Stimulated activated CD4-positive, alpha-beta T cell treated with anti-CD3 and anti-CD28 coated beads, Interleukin-15, amount 100 ng/mL, for 48 hours (primary cell): ENCODE results near the gene ST7L.
"Not testable (repeated sequence)": the region's sequence is repeated elsewhere in the genome, so short reads cannot be mapped to it uniquely, and the experiment has no call there.

Experiments
- DNase-seq, 2 donors: peaks; one replicate each; pipeline ENCODE4 v3.0.0-alpha.2; 2020; ENCODE audit warnings: low read depth in 2 of 2

The ST7L gene, protein sequence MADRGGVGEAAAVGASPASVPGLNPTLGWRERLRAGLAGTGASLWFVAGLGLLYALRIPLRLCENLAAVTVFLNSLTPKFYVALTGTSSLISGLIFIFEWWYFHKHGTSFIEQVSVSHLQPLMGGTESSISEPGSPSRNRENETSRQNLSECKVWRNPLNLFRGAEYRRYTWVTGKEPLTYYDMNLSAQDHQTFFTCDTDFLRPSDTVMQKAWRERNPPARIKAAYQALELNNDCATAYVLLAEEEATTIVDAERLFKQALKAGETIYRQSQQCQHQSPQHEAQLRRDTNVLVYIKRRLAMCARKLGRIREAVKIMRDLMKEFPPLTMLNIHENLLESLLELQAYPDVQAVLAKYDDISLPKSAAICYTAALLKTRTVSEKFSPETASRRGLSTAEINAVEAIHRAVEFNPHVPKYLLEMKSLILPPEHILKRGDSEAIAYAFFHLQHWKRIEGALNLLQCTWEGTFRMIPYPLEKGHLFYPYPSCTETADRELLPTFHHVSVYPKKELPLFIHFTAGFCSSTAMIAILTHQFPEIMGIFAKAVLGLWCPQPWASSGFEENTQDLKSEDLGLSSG

DNA sequence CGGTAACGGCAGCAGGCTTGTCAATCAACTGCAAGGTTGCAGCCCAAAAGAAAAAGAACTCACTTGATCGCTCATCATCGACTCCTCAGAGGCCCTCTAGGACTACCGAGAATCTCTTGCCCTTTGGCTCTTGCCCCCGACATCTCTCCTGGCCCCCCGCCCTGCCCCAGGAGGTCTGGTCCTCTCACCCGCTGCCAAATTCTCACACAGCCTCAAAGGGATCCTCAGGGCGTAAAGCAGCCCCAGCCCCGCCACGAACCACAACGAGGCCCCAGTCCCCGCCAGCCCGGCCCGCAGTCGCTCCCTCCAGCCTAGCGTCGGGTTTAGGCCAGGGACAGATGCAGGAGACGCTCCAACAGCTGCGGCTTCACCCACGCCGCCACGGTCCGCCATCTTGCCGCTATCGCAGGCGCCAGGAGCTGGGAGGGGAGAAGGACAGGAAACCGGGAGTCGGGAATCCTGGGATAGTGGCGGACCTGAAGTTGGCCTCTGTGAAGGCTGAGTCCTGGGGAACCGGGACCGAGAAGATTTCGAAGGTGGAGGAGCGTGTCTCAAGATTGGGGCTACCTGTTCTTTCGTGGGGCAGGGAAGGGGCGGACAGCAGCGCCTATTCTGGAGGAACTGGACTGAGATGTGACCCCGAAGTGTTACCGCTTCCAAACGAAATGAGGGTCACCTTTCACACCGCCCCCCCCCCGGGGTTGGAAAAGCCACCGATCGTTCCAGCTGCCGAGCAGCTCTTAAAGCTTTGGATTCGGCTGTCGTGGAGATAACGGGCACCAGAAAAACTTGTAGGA, at the start of gene ST7L:
Gene ST7L (minus strand): TSS at position 421 of the 797 bp plus-strand sequence. CDS start 28 bp downstream, at position 393.
- DNase-seq, result peak; percentile 15 to 42

DNA sequence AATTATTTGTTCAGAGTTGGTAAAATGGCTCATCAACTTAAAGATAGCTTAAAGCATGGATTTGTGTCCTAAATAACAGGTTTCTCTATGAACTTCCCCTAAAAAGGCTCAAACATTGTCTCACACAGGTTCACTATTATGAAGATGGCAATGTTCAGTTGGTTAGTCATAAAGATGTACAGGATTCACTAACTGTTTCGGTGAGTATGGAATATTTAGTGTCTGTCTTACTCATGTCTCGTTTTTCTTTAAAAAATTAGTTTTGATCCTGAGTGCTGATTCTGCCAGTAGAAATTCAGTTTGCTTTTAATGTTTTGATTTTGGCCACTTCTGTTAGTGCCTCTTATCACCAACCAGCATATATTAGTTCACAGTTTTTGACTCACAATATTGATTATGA, 48.0 kb upstream of the ST7L start:
- no peak for DNase-seq

DNA sequence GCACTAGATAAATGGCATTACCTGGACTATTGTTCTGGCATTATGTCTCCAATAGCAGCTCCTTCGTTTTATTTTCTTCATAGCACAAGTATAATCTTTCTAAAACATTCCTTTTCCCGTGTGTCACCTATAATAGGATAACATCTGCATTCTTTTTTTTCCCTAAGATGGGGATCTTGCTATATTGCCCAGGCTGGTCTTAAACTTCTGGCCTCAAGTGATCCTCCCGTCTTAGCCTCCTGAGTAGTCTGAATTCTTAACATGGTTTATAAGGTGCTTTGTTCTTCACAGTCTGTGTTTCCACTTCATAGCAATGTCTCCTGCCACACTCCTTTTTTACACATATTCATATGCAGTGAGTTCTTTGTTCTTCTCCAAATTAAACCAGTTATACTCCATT, 46.9 kb upstream of the ST7L start:
- no peak for DNase-seq

DNA sequence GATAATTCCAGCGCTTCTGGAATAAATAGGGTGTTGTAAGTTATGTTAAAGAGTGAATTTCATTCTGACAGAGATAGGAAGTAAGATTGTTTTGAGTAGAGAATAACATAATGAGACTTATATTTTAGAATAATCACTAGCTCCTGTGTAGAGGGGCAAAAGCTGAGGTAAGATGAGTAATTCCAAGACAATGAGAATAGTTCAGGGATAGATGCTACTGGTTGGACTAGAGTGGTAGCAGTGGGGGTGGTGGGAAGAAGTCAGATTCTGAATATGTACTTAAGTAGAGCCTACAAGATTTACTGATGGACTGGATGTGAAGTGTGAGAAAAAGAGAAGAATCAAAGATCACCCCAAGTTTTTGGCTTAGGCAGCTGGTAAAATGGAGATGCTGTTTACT, 32.3 kb upstream of the ST7L start:
- no peak for DNase-seq

DNA sequence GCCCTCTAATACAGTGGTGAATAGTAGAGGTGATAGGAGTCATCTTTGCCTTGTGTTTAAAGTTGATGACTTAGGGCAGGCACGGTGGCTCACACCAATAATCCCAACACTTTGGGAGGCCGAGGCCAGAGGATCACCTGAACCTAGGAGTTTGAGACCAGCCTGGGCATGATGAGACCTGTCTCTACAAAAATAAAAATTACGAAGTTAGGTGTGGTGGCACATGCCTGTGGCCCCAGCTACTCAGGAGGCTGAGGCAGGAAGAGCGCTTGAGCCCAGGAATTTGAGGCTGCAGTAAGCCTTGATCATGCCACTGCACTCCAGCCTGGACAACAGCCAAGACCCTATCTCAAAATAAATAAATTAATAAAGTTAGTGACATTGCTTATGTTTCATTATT, 27.3 kb upstream of the ST7L start:
- no peak for DNase-seq

DNA sequence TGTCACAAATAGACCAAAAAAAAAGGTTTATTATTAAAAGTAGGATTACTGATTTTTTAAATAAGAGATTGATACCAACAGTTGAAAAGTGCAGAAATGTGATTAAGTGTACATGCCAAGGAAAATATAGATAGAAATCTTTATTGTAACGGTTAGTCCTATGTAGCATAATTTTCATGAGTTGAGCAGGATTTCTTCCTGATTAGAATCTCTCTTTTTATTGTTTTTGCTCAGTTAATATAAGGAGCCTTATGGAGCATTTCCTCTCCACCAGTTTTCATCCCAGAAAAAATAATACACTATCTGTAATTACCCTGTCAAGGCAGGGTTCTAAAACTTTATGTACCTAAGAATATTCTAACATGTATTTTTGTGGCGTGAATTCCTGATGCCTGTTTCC, 24.1 kb upstream of the ST7L start:
- DNase-seq, result no peak

DNA sequence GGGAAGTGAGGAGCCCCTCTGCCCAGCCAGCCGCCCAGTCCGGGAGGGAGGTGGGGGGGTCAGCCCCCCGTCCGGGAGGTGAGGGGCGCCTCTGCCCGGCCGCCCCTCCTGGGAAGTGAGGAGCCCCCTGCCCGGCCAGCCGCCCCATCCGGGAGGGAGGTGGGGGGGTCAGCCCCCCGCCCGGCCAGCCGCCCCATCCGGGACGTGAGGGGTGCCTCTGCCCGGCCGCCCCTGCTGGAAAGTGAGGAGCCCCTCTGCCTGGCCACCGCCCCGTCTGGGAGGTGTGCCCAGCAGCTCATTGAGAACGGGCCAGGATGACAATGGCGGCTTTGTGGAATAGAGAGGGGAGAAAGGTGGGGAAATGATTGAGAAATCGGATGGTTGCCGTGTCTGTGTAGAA, 21.5 kb upstream of the ST7L start:
- DNase-seq, result not testable (repeated sequence)

DNA sequence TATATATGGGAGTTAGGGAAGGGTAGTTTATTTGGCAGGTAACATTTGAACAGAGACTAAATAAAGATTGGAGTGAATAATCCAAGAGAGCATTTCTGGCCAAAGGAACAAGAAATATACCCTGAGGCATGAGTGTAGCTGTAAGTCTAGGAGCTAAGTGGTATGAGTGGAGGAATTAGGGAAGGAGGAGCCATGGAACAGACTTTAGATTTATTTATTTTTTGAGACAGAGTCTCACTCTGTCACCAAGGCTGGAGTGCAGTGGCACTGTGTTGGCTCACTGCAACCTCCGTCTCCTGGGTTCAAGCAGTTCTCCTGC, 19.1 kb upstream of the ST7L start:
- no peak for DNase-seq

DNA sequence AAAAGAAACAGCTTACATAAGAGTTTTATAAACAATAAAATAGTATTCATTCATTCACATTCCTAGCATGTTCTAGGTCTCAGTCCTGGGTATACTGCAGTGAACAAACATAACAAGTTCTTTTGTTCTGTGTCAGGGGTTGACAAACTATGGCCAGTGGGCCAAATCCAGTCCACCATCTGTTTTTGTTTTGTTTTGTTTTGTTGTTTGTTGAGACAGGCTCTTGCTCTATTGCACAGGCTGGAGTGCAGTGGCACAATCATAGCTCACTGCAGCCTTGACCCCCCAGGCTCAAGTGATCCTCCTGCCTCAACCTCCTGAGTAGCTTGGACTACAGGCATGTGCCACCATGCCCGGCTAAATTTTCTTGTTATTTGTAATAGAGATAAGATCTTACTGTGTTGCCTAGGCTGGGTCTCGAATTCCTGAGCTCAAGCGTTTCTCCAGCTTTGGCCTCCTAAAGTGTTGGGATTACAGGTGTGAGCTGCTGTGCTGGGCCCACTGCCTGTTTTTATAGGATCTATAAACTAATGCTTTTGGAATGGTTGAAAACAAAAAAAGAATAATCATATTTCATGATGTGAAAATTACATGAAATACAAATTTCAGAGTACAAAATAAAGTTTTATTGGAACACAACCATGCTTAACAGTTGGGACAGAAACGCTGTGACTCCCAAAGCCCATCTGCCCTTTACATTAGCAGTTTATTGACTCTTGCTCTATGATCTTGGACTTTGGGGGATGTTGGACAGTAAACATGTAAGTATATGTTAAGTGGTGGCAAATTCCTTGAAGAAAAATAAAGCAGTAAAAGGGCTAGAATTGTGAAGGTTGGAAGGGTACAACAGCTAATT, 18.5 kb upstream of the ST7L start:
- no peak for DNase-seq

DNA sequence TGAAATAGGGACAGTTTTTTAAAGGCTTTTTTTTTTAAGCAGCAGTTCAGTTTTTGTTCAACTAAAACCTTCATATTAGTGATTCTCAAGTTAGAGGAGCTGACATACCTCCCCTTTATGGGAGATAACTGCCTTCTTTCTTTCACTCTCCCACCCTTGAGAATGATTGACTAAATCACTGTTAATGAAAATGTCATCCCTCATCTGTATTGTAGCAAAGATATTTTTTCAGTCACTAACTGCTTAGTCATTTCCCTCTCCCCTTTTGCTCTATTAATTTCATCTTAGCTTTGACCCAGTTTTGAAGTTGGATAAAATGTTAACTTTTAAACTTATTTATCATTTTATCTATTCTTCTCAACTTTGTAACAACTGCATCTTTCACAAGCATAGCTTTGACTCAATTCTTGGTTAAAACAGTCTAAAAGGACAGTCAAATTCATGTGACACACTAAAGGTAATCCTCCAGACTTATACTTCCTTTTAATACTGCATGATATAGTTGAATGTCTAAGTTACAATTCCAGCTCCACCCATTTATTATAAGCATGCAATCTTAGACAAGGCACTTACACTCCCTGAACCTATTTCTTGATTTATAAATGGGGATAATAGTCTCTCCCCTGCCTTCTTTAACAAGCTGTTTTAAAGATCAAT, 17.8 kb upstream of the ST7L start:
- DNase-seq, result no peak

DNA sequence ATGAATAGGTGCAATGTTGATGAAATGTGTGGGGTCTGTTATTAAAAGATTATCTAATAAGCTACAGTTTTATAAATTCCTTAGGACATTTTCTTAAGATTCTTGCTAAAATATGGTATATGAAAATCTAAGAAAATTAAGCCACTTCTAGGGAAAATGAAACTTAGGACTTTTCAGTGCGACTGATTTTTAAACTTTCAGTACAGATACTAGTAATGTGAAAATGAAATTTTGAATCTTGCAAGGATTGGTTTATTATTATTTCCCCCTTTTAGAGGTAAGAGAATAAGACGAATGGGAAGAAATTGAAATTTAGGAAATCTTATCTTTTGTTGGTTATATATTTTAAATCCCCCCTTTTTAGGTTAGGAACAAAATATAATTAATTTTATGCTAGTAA, 17.1 kb upstream of the ST7L start:
- DNase-seq, result no peak

DNA sequence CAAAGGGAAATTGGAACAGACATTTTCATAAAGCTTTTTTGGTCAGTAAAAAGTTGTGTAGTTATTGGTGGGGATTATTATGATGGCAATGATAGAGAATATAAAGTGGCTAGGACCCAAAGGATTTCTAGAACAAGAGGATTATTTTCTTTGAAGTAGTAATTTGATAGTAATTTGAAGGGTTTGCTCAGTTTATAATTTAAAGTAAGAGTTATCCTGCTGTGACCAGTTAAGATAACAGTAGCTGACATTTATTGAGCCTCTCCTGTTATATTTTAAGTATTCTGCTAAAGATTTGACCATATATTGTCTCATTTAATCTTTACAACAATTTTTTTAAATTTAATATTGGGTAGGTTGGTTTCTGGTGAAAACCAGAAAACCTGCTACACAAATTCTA, 15.4 kb upstream of the ST7L start:
- no peak for DNase-seq

DNA sequence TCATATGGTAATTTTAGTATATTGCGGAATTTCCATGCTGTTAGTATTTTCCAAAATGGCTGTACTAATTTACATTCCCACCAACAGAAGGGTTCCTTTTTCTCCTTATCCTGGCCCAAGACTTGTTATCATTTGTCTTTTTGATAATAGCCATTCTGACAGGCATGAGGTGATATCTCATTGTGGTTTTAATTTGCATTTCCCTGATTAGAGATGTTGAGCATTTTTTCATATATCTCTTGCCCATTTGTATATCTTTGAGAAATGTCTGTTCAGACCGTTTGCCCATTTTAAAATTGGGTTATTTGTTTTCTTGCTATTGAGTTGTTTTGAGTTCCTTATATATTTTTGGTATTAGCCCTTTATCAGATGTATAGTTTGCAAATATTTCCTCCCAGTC, 14.7 kb upstream of the ST7L start:
- DNase-seq, result no peak

DNA sequence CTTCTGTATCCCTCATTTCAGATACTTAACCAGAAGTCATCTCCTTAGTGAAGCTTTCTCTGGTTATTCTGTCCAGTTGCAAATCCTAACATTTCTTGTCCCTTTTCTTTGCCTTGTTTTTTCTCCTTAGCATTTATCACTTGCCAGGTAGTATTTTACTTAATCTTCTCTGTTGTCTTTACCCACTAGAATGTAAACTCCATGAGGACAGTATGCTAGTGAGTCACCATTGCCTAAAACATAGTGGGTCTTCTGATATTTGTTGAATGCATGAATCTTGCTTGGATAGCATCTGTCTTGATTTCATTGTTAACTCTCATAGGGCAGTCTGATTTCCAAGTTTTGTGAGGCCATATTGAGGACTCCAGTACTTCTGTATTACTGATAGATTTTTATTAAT, 10.3 kb upstream of the ST7L start:
- DNase-seq, result no peak

DNA sequence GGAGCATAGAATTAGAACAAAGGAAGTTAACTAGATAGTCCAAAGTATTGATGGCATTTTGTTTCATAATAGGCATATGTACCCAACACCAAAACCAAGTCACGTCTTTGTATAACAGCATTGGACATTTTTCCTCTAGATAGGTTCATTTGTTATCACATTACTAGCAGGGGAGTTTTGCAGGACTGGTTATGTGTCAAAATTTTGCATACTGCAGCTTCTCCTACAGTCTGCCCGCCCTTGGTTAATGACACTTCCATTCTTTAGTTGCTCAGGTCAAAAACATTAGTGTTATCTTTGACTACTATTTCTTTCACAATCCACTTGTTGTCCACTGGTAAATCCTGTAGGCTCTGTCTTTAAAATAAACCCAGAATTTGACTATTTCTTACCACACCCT, 9.6 kb upstream of the ST7L start:
- no peak for DNase-seq

DNA sequence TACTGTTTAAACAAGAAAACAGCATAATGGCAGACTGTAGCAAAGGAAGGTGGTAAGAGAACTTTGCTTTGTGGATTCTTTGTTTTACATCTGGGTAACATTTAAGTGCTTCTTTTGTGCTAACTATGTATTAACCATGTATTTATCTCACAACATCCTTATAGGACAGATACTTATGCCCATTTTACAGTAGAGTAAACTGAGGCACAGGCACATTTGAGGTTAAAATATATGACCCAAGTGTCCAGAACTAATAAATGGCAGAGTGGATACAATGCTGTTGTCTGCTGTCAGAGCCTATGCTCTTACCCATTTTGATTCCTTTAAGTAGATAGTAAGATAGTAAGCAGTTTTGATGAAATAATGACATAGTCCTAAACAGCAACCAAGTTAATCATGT, 7.9 kb upstream of the ST7L start:
- no peak for DNase-seq

DNA sequence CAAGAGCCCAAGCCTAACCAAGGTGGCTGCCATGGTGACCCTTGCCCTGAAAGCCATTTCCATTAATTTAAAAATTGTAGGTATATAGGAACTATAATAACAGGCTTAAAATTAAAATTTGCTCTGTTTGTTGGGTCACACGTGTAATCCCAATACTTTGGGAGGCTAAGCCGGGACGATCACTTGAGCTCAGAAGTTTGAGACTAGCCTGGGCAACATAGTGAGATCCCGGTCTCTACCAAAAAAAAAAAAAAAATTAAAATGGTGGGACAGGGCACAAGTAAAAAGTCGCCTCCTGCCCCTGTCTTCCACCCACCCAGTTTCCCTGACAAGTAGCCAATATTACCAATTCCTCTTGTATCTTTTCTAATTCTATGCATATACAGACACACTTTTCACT, 7.3 kb upstream of the ST7L start:
- DNase-seq, result no peak

DNA sequence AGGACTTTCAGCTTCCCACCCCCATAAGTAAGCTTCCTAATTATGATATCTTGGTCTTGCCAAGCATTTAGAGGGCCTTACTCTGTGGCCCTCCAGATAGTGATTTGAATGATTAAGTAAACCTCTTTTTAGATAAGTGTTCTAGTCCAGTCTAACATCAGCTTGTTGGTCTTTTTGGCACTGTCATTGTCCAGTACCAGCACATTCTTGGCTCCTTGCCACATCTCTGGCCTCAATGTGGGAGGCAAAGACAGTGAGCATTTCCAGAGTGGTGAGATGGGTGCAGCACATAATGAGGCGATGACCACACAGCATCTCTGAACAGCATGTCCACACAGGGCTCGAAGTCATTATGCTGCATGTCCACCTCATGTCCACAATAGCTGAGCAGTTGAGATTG, 6.8 kb upstream of the ST7L start:
- DNase-seq, result no peak

DNA sequence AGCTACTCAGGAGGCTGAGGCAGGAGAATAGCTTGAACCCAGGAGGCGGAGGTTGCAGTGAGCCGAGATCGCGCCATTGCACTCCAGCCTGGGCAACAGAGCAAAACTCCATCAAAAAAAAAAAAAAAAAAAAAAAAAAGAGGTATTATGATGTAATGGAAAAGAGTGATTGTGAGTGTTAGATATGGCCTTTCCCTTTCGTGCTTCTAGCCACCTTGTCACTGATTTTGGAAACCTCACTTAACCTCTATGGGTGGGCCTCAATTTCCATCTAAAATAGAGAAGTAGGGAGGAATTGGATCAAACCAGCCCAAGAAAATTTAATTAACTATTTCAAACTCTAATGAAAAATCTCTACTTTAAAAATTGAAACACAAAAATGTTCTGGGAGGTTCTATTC, 5.6 kb upstream of the ST7L start:
- DNase-seq, result not testable (repeated sequence)

DNA sequence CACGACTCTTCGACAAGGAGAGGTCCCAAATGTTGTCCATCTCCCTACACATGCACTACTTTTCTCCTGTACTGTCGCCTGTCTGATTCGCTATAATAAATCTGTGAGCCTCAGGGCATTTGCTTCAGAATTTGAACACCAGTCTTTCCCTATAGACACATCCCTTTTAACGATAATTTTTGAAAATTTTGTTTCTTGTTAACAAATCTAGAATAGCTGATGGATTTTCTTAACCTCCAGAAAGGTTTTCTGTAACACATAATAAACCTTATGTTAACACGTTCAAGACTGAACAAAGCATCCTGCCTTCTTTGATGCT, 1.4 kb upstream of the ST7L start:
- no peak for DNase-seq

DNA sequence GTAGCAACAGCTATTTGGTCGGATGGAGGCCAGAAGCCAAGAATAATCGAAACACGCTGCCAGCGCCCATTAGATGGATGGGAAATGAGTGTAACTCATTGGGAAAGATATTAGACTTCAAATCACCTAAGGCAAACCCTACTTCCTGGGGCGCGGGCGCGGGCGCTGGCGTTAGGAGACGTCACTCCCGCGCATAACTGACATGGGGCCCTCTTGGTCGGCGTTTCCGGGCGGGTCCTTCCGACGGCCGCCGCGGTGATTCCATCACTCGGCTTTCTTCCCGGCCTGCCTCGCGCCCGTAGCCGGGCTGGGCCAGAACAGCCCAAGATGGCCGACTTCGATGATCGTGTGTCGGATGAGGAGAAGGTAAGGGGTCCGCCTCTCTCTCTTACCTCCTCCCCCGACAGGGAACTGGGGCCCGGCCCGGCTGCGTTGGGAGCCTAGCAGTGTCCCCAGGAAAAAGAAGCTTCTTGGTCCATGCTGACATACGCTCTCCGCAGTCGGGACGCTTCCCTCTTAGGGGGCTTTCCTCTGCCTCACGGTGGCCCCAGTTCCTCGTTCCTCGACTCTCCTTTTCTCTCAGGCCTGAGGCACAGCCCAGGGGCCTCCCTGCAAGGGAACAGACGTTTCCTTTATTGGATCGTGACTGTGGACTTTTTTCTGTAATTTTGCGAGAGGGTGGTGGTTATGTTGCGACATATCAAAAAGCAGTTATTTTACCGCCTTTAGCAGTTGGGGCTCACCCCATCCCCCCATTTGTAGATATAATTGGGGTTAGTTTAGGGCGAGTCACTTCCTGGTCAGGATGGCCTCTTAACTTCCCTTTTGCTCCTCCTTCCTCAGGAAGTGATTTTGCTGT, 806 bp upstream of the ST7L start, which contains the start of gene CAPZA1:
Gene CAPZA1 (plus strand): TSS at position 315 of the 859 bp plus-strand sequence. CDS start 13 bp downstream, at position 328.
- DNase-seq, result peak; percentile 86 to 88
